Kidney (tissue), 14 donors: ENCODE measurements around the gene TP63. TPM values are rescaled to one million over a fixed set of nuclear protein-coding genes. Genes with fewer than 3 reads are reported as not detected.
A peak's percentile ranks its signal among the peaks of the same experiment; 100 is the strongest.

ENCODE experiments used
- DNase-seq, 5 donors: peaks; one replicate each; pipeline ENCODE4 v3.0.0-alpha.2; 2013 to 2020
- FAIRE-seq: peaks from 2 replicates; lab custom pipeline; 2012; peaks lifted over from hg19 to GRCh38; lab: Jason Lieb, UNC
- H3K27ac ChIP-seq, 2 donors: one replicate each; pipeline ENCODE4 v1.7.0; 2013; ENCODE audit warnings: low read depth in 2 of 2, low read length in 2 of 2, inconsistent platforms in 1 of 2
- H3K27me3 ChIP-seq: one replicate; pipeline ENCODE4 v1.7.1; 2013; ENCODE audit warnings: low read length, inconsistent platforms; ENCODE audit not compliant: control insufficient read depth, insufficient read depth
- H3K36me3 ChIP-seq, 3 donors: one replicate each; pipeline versions ENCODE4 v1.7.0 to v1.7.1; 2013; ENCODE audit warnings: low read length in 3 of 3, control low read depth in 1 of 3, inconsistent platforms in 1 of 3; ENCODE audit not compliant: insufficient read depth in 3 of 3, control insufficient read depth in 2 of 3
- H3K4me1 ChIP-seq, 3 donors: one replicate each; pipeline versions ENCODE4 v1.7.0 to v1.7.1; 2013; ENCODE audit warnings: low read length in 3 of 3, inconsistent platforms in 1 of 3, low read depth in 1 of 3; ENCODE audit not compliant: control insufficient read depth in 2 of 3, insufficient read depth in 2 of 3
- H3K4me3 ChIP-seq, 3 donors: one replicate each; pipeline versions ENCODE4 v1.7.0 to v1.8.1; 2013; ENCODE audit warnings: low read length in 3 of 3, control low read depth in 1 of 3, inconsistent platforms in 1 of 3
- H3K9ac ChIP-seq, 3 donors: one replicate each; pipeline versions ENCODE4 v1.7.0 to v1.7.1; 2013; ENCODE audit warnings: low read length in 3 of 3, control low read depth in 1 of 3, inconsistent platforms in 1 of 3
- H3K9me3 ChIP-seq, 3 donors: one replicate each; pipeline versions ENCODE4 v1.7.0 to v1.7.1; 2013; ENCODE audit warnings: low read length in 3 of 3, control low read depth in 1 of 3, inconsistent platforms in 1 of 3; ENCODE audit not compliant: control insufficient read depth in 2 of 3, insufficient read depth in 1 of 3
- intact Hi-C: fragments of 100-400 bp; cut with DNase I; formaldehyde crosslinking; loops from one replicate; pipeline ENCODE4 v1.11.1; 2022
- polyA plus RNA-seq: library from polyadenylated mRNA; stranded (reverse); fragments of 350-450 nt; fragmentation: Illumina TruSeq; extraction: RNeasy Lipid Tissue Mini Kit (QIAGEN cat#74804); gene quantifications from one replicate; pipeline ENCODE4 v1.2.3, GENCODE V29; 2014; ENCODE audit warnings: low read depth, low replicate concordance; ENCODE audit not compliant: insufficient read depth
- total RNA-seq: library from RNA; stranded (reverse); fragmentation: NEBNext Ultra II Directional; extraction: Animal tissue kit (Norgen Biotek cat#: 25700); gene quantifications from one replicate; pipeline ENCODE4 v1.2.1, GENCODE V29; 2021
- TF ChIP-seq, protein P1 (sequence below): IDR thresholded peaks from 3 replicates; pipeline ENCODE4 v1.5.1; 2012; ENCODE audit warnings: mild to moderate bottlenecking, moderate library complexity, borderline replicate concordance; ENCODE audit not compliant: insufficient read depth; ENCODE audit errors: extremely low read depth
- donor health status: control.
- donor health status: control.
- donor health status: control.
- donor health status: control.
- donor health status: control.
- donor health status: DM: yes; HTN: yes; CAD: no.
- donor health status: Normal renal cell carcinoma (clear cell type).

TP63 gene
- total and polyA plus RNA-seq, 2 donors from 2014 or later: 0.13 to 1.1 TPM

- no peaks in the 10 kb centered on the region for H3K36me3 ChIP-seq
Observed at GRCh38 chr3:189936201-189936945, 305.2 kb downstream of the TP63 start.

DNA sequence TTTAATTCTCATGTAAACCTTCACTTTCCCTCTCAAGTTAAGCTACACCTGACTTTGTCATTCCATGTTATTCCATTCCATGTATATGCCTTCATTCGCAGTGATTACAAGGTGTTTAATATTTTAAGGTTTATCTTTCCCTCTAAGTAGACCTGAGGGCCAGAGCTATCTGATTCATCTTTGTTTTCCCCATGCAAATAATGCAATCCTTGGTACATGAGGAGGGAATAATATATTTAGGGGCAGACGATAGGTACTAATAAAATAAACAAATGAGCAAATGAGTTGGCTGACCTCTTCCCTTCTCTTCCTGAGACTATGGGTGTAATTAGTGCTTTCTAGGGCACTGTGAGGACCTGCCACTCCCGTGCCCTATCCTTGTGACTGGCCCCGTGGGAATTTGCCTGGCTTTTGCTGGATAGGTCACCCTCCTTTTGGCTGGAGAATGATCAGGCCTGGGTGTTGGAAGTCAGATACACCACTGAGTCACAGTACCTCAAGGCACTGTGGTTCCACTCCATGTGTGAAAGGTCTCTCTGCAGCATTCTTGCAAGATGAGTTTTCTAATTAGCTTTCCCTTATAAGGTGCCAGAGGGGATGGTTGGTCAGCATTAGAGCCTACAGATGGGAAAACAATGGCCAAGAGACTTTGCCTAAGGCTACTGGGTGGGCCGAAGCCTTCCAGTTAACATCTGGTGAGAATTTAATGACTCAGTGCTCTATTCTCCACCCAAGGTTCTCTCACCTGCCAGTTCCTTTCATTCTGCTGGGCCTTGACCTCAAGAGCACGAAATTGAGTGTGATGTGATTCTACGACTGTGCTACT is 306.3 kb downstream of the TP63 start:
- intact Hi-C loops: no loop called here
- no peaks in the 10 kb centered on the region for H3K27me3 ChIP-seq
- H3K9me3 ChIP-seq: no peaks in the 10 kb centered on the region
- TF ChIP-seq, protein P1, sequence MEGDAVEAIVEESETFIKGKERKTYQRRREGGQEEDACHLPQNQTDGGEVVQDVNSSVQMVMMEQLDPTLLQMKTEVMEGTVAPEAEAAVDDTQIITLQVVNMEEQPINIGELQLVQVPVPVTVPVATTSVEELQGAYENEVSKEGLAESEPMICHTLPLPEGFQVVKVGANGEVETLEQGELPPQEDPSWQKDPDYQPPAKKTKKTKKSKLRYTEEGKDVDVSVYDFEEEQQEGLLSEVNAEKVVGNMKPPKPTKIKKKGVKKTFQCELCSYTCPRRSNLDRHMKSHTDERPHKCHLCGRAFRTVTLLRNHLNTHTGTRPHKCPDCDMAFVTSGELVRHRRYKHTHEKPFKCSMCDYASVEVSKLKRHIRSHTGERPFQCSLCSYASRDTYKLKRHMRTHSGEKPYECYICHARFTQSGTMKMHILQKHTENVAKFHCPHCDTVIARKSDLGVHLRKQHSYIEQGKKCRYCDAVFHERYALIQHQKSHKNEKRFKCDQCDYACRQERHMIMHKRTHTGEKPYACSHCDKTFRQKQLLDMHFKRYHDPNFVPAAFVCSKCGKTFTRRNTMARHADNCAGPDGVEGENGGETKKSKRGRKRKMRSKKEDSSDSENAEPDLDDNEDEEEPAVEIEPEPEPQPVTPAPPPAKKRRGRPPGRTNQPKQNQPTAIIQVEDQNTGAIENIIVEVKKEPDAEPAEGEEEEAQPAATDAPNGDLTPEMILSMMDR: no peak
- peak in 1 of 5 donors; percentile 78 for DNase-seq
- no peaks in the 10 kb centered on the region for H3K36me3 ChIP-seq
- FAIRE-seq: no peak
- H3K27ac ChIP-seq: no peak overlapping the region
- no peaks in the 10 kb centered on the region for H3K4me1 ChIP-seq
- no peak overlapping the region for H3K4me3 ChIP-seq
- no peak overlapping the region for H3K9ac ChIP-seq

More at GRCh38 chr3:189936201-189936945, 305.2 kb downstream of the TP63 start:
- Histone ChIP-seq H3K4me3 (no peak overlapping the region), H3K9ac (no peak overlapping the region), H3K27me3 (no peaks in the 10 kb centered on the region), H3K9me3 (no peaks in the 10 kb centered on the region), H3K4me1 (no peaks in the 10 kb centered on the region), H3K27ac (no peak overlapping the region)
- DNase-seq (no peak), FAIRE-seq (no peak)
- intact Hi-C loops: no loop called here
- TF ChIP-seq, protein P1: no peak

- no peak for DNase-seq
- Histone ChIP-seq H3K27me3 (no peaks in the 10 kb centered on the region), H3K4me3 (no peak overlapping the region), H3K36me3 (no peaks in the 10 kb centered on the region), H3K9ac (no peak overlapping the region), H3K27ac (no peak overlapping the region), H3K9me3 (no peaks in the 10 kb centered on the region), H3K4me1 (no peaks in the 10 kb centered on the region)
- intact Hi-C loops: no loop called here
- TF ChIP-seq, protein P1: no peak
- FAIRE-seq: no peak
Observed at GRCh38 chr3:189941125-189941524, 309.9 kb downstream of the TP63 start.
